GM21717 (cell line): ENCODE data around the gene GTF2E1.
"Not testable (repeated sequence)": the region's sequence is repeated elsewhere in the genome, so short reads cannot be mapped to it uniquely, and the experiment has no call there.

ENCODE experiments used
- ATAC-seq: cut with Tn5 transposase; IDR thresholded peaks from one replicate; pipeline ENCODE4 v1.9.1; 2021; ENCODE audit warnings: mild to moderate bottlenecking, moderate library complexity; ENCODE audit not compliant: unreplicated experiment

Gene GTF2E1

GRCh38 chr3:120742198-120742848, at the start of gene GTF2E1, which contains the start of gene RABL3:
TSS of gene GTF2E1 (plus strand) at chr3:120742744. CDS start at chr3:120750553, 7,809 bp downstream.
TSS of gene RABL3 (minus strand) at chr3:120742516. CDS start at chr3:120742507, 9 bp downstream.
- ATAC-seq, result peak; percentile 99

GRCh38 chr3:120693439-120694171, 48.9 kb upstream of the GTF2E1 start:
- no peak for ATAC-seq

- ATAC-seq, result no peak
Measured at GRCh38 chr3:120699333-120699732, 43.2 kb upstream of the GTF2E1 start.

GRCh38 chr3:120705884-120706582, 36.5 kb upstream of the GTF2E1 start:
- no peak for ATAC-seq

- no peak for ATAC-seq
Measured at GRCh38 chr3:120706950-120707349, 35.6 kb upstream of the GTF2E1 start.

- ATAC-seq, result no peak
Measured at GRCh38 chr3:120708408-120708807, 34.1 kb upstream of the GTF2E1 start.

- no peak for ATAC-seq
Measured at GRCh38 chr3:120710369-120710768, 32.2 kb upstream of the GTF2E1 start.

GRCh38 chr3:120713262-120713661, 29.3 kb upstream of the GTF2E1 start:
- ATAC-seq, result no peak

- ATAC-seq, result not testable (repeated sequence)
Measured at GRCh38 chr3:120719167-120719834, 23.2 kb upstream of the GTF2E1 start.

GRCh38 chr3:120726791-120727190, 15.8 kb upstream of the GTF2E1 start:
- ATAC-seq, result no peak

- no peak for ATAC-seq
Measured at GRCh38 chr3:120730576-120731542, 11.7 kb upstream of the GTF2E1 start.

GRCh38 chr3:120738006-120738405, 4.5 kb upstream of the GTF2E1 start:
- not testable (repeated sequence) for ATAC-seq

- ATAC-seq, result no peak
Measured at GRCh38 chr3:120741320-120741719, 1.2 kb upstream of the GTF2E1 start.

- ATAC-seq, result peak; percentile 21
Measured at GRCh38 chr3:120741837-120742197, 727 bp upstream of the GTF2E1 start.

GRCh38 chr3:120742849-120743365, 363 bp downstream of the GTF2E1 start:
- peak; percentile 25 for ATAC-seq

- no peak for ATAC-seq
Measured at GRCh38 chr3:120743556-120744195, 1.1 kb downstream of the GTF2E1 start.

GRCh38 chr3:120745466-120745865, 2.9 kb downstream of the GTF2E1 start:
- no peak for ATAC-seq

GRCh38 chr3:120749843-120750242, 7.3 kb downstream of the GTF2E1 start:
- no peak for ATAC-seq

- ATAC-seq, result no peak
Measured at GRCh38 chr3:120752230-120752629, 9.7 kb downstream of the GTF2E1 start.
